B cell (primary cell): Measurements from ENCODE around the gene PLGRKT.

Experiments
- CTCF ChIP-seq: fragments of 200-600 bp; IDR thresholded peaks from one replicate; pipeline ENCODE4 v1.8.0; 2022; ENCODE audit warnings: antibody characterized with exemption, mild to moderate bottlenecking
- EZH2 ChIP-seq: IDR thresholded peaks from 2 replicates; pipeline ENCODE4 v1.6.1; 2012; ENCODE audit warnings: borderline replicate concordance, low read depth, mild to moderate bottlenecking, moderate library complexity, low read length; ENCODE audit not compliant: insufficient read depth, poor library complexity, severe bottlenecking

- TF ChIP-seq CTCF (no peak), EZH2 (no peak)
Measured at GRCh38 chr9:5478206-5478605, 40.5 kb upstream of the PLGRKT start.
